ENCODE results near the gene SPRR5.

SPRR5 gene

GRCh38 chr1:152993186-152993585 lies 46.2 kb downstream of the SPRR5 start:
- no peak overlapping the region for H3K4me3 ChIP-seq (ENCODE audit: low read length)
- H3K36me3 ChIP-seq (ENCODE audit: control insufficient read depth, low read depth, low read length), result no peaks in the 10 kb centered on the region
- H3K9me3 ChIP-seq (ENCODE audit: control insufficient read depth, low read depth, low read length), result peaks cover 10% of the 10 kb centered on the region
- no peaks in the 10 kb centered on the region for H3K4me1 ChIP-seq (ENCODE audit: control insufficient read depth, low read depth, low read length)
- no peak overlapping the region for H3K9ac ChIP-seq (ENCODE audit: low read length)
- no peak overlapping the region for H3K27ac ChIP-seq (ENCODE audit: low read length)
- no peaks in the 10 kb centered on the region for H3K27me3 ChIP-seq (ENCODE audit: control insufficient read depth, insufficient read depth, low read length)

GRCh38 chr1:152995842-152996241 lies 48.8 kb downstream of the SPRR5 start:
- H3K4me1 ChIP-seq (ENCODE audit: control insufficient read depth, low read depth, low read length), result no peaks in the 10 kb centered on the region
- no peak overlapping the region for H3K27ac ChIP-seq (ENCODE audit: low read length)
- no peaks in the 10 kb centered on the region for H3K36me3 ChIP-seq (ENCODE audit: control insufficient read depth, low read depth, low read length)
- no peak overlapping the region for H3K4me3 ChIP-seq (ENCODE audit: low read length)
- no peaks in the 10 kb centered on the region for H3K27me3 ChIP-seq (ENCODE audit: control insufficient read depth, insufficient read depth, low read length)
- H3K9me3 ChIP-seq (ENCODE audit: control insufficient read depth, low read depth, low read length), result peaks cover 10% of the 10 kb centered on the region
- H3K9ac ChIP-seq (ENCODE audit: low read length), result no peak overlapping the region

GRCh38 chr1:152996633-152997400 lies 49.8 kb downstream of the SPRR5 start:
- H3K9ac ChIP-seq (ENCODE audit: low read length), result no peak overlapping the region
- peaks cover 10% of the 10 kb centered on the region for H3K9me3 ChIP-seq (ENCODE audit: control insufficient read depth, low read depth, low read length)
- H3K27me3 ChIP-seq (ENCODE audit: control insufficient read depth, insufficient read depth, low read length), result no peaks in the 10 kb centered on the region
- no peaks in the 10 kb centered on the region for H3K4me1 ChIP-seq (ENCODE audit: control insufficient read depth, low read depth, low read length)
- no peak overlapping the region for H3K4me3 ChIP-seq (ENCODE audit: low read length)
- H3K27ac ChIP-seq (ENCODE audit: low read length), result no peak overlapping the region
- H3K36me3 ChIP-seq (ENCODE audit: control insufficient read depth, low read depth, low read length), result no peaks in the 10 kb centered on the region

- Histone ChIP-seq H3K27ac (ENCODE audit: low read length) (no peak overlapping the region), H3K4me3 (ENCODE audit: low read length) (no peak overlapping the region), H3K36me3 (ENCODE audit: control insufficient read depth, low read depth, low read length) (no peaks in the 10 kb centered on the region), H3K27me3 (ENCODE audit: control insufficient read depth, insufficient read depth, low read length) (no peaks in the 10 kb centered on the region), H3K9me3 (ENCODE audit: control insufficient read depth, low read depth, low read length) (peaks cover 10% of the 10 kb centered on the region), H3K9ac (ENCODE audit: low read length) (no peak overlapping the region), H3K4me1 (ENCODE audit: control insufficient read depth, low read depth, low read length) (no peaks in the 10 kb centered on the region)
Observed at GRCh38 chr1:152997901-152998300, 50.9 kb downstream of the SPRR5 start.

GRCh38 chr1:152998476-152998875 lies 51.5 kb downstream of the SPRR5 start:
- Histone ChIP-seq H3K27ac (ENCODE audit: low read length) (no peak overlapping the region), H3K36me3 (ENCODE audit: control insufficient read depth, low read depth, low read length) (no peaks in the 10 kb centered on the region), H3K27me3 (ENCODE audit: control insufficient read depth, insufficient read depth, low read length) (no peaks in the 10 kb centered on the region)

More at GRCh38 chr1:152998476-152998875, 51.5 kb downstream of the SPRR5 start:
- no peaks in the 10 kb centered on the region for H3K4me1 ChIP-seq (ENCODE audit: control insufficient read depth, low read depth, low read length)
- H3K4me3 ChIP-seq (ENCODE audit: low read length), result no peak overlapping the region
- no peak overlapping the region for H3K9ac ChIP-seq (ENCODE audit: low read length)
- peaks cover 10% of the 10 kb centered on the region for H3K9me3 ChIP-seq (ENCODE audit: control insufficient read depth, low read depth, low read length)
